GM12873 (cell line): ENCODE results near the gene PHACTR2.

ENCODE experiments used
- CTCF ChIP-seq: IDR thresholded peaks from 2 replicates; pipeline ENCODE4 v1.5.1; 2012; ENCODE audit warnings: low read depth, mild to moderate bottlenecking, moderate library complexity, low read length, control low read depth; ENCODE audit not compliant: insufficient read depth; ENCODE audit errors: missing control alignments

The PHACTR2 gene

GRCh38 chr6:143783077-143783476 lies 105.3 kb downstream of the PHACTR2 start:
- no peak for TF ChIP-seq CTCF

GRCh38 chr6:143784316-143784715 lies 106.6 kb downstream of the PHACTR2 start:
- TF ChIP-seq CTCF: no peak

GRCh38 chr6:143792402-143793279 lies 114.9 kb downstream of the PHACTR2 start:
- no peak for TF ChIP-seq CTCF

GRCh38 chr6:143793280-143793619 lies 115.5 kb downstream of the PHACTR2 start:
- TF ChIP-seq CTCF: no peak

GRCh38 chr6:143802833-143803565 lies 125.2 kb downstream of the PHACTR2 start:
- TF ChIP-seq CTCF: no peak

- no peak for TF ChIP-seq CTCF
These were observed 126.2 kb downstream of the PHACTR2 start for GRCh38 chr6:143803769-143804568.

- TF ChIP-seq CTCF: no peak
These were observed 127.1 kb downstream of the PHACTR2 start for GRCh38 chr6:143804835-143805239.
